Lower leg skin (tissue), 3 donors: ENCODE data around the gene UGT1A6.

Experiments
- POLR2A ChIP-seq, 2 donors: fragments of 450-650 bp; IDR thresholded peaks; one replicate each; pipeline ENCODE4 v1.6.1; 2016 to 2017; ENCODE audit warnings: antibody characterized with exemption in 2 of 2, mild to moderate bottlenecking in 1 of 2, moderate library complexity in 1 of 2
- TF ChIP-seq, protein P1 (sequence below), 3 donors: fragments of 450-650 bp; IDR thresholded peaks; one replicate each; pipeline ENCODE4 v1.5.1; 2016; ENCODE audit warnings: antibody characterized with exemption in 3 of 3, mild to moderate bottlenecking in 3 of 3, moderate library complexity in 2 of 3

DNA sequence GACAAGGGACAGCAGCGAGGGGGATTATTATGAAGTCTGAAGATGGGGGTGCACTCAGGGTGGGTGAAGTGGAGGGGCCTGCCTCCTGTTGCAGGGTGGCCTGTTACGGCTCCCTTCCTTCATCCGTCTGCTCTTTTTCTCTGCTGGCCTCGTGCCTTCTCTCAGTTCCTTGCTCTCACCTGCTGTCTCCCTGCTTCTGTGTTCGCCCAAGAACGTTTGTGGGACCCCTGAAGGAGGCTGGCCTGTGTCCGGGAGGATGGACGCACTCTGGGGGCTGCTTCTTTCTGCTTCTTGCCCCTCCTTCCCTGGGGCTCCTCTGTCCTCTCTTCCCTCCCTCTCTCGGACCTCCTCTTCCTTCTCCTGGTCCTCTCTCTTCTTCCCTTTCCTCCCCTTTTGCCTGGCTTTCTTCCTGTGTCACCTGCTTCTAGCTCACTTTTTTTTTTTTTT lies 99.2 kb downstream of the UGT1A6 start:
- TF ChIP-seq, protein P1, sequence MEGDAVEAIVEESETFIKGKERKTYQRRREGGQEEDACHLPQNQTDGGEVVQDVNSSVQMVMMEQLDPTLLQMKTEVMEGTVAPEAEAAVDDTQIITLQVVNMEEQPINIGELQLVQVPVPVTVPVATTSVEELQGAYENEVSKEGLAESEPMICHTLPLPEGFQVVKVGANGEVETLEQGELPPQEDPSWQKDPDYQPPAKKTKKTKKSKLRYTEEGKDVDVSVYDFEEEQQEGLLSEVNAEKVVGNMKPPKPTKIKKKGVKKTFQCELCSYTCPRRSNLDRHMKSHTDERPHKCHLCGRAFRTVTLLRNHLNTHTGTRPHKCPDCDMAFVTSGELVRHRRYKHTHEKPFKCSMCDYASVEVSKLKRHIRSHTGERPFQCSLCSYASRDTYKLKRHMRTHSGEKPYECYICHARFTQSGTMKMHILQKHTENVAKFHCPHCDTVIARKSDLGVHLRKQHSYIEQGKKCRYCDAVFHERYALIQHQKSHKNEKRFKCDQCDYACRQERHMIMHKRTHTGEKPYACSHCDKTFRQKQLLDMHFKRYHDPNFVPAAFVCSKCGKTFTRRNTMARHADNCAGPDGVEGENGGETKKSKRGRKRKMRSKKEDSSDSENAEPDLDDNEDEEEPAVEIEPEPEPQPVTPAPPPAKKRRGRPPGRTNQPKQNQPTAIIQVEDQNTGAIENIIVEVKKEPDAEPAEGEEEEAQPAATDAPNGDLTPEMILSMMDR (IDR thresholded peaks at IDR 0.05) = no peak
- TF ChIP-seq POLR2A (IDR thresholded peaks at IDR 0.05) = no peak
